ENCODE results near the gene AMBP.
A peak's percentile ranks its signal among the peaks of the same experiment; 100 is the strongest.

AMBP gene

GRCh38 chr9:114099669-114100270 lies 21.7 kb upstream of the AMBP start:
- no peak for DNase-seq (ENCODE audit: low read depth, low spot score)
- ChIA-PET POLR2A (no interaction called here), CTCF (interaction anchor here (2.0 to 10.5 kb wide), 5 partner anchors 8 to 209 kb away, joined by 6 to 118 read pairs (median 35); no protein-coding TSS in a partner anchor)
- no peak for TF ChIP-seq CTCF (IDR thresholded peaks at IDR 0.05; ENCODE audit: insufficient read depth, low read length, missing control alignments)
- no peak overlapping the region for H3K4me3 ChIP-seq (ENCODE audit: low read depth, low read length)

- H3K4me3 ChIP-seq (ENCODE audit: low read depth, low read length), result peak within 1 kb of the TSS; percentile 37
- no peak for TF ChIP-seq CTCF (IDR thresholded peaks at IDR 0.05; ENCODE audit: insufficient read depth, low read length, missing control alignments)
- ChIA-PET POLR2A (no interaction called here), CTCF (interaction anchor here (2.0 to 10.5 kb wide), 4 partner anchors 8 to 192 kb away, joined by 6 to 118 read pairs (median 63); no protein-coding TSS in a partner anchor)
- no peak for DNase-seq (ENCODE audit: low read depth, low spot score)
Observed at GRCh38 chr9:114098936-114099668, 21.0 kb upstream of the AMBP start, which contains the start of gene KIF12. Gene KIF12 (minus strand): TSS chr9:114099292. CDS start chr9:114099276, 16 bp downstream.

GRCh38 chr9:114098021-114098935 lies 20.2 kb upstream of the AMBP start:
- H3K4me3 ChIP-seq (ENCODE audit: low read depth, low read length), result peak overlapping the region; percentile 37
- CTCF ChIA-PET, result interaction anchor here (1.7 to 10.5 kb wide), 3 partner anchors 9 to 18 kb away, joined by 6 to 118 read pairs (median 91); no protein-coding TSS in a partner anchor
- DNase-seq (ENCODE audit: low read depth, low spot score), result no peak

GRCh38 chr9:114097613-114098020 lies 19.5 kb upstream of the AMBP start:
- POLR2A ChIA-PET, result no interaction called here
- H3K4me3 ChIP-seq (ENCODE audit: low read depth, low read length), result peak overlapping the region; percentile 37
- TF ChIP-seq CTCF (IDR thresholded peaks at IDR 0.05; ENCODE audit: insufficient read depth, low read length, missing control alignments), result no peak
- CTCF ChIA-PET, result interaction anchor here (1.4 to 10.5 kb wide), 5 partner anchors 10 to 194 kb away, joined by 4 to 118 read pairs (median 19); no protein-coding TSS in a partner anchor
- DNase-seq (ENCODE audit: low read depth, low spot score), result no peak

More at GRCh38 chr9:114098021-114098935, 20.2 kb upstream of the AMBP start:
- no peak for TF ChIP-seq CTCF (IDR thresholded peaks at IDR 0.05; ENCODE audit: insufficient read depth, low read length, missing control alignments)
- POLR2A ChIA-PET, result no interaction called here

- ChIA-PET CTCF (interaction anchor here (1.4 to 10.5 kb wide), 6 partner anchors 9 to 194 kb away, joined by 4 to 118 read pairs (median 12); no protein-coding TSS in a partner anchor), POLR2A (no interaction called here)
- no peak for DNase-seq (ENCODE audit: low read depth, low spot score)
- no peak overlapping the region for H3K4me3 ChIP-seq (ENCODE audit: low read depth, low read length)
- no peak for TF ChIP-seq CTCF (IDR thresholded peaks at IDR 0.05; ENCODE audit: insufficient read depth, low read length, missing control alignments)
Observed at GRCh38 chr9:114096866-114097612, 18.9 kb upstream of the AMBP start.
